Non-pigmented ciliary epithelial cell (primary cell): Measurements from ENCODE around the gene RABL2A.
A peak's percentile ranks its signal among the peaks of the same experiment; 100 is the strongest.
"Not testable (repeated sequence)": the region's sequence is repeated elsewhere in the genome, so short reads cannot be mapped to it uniquely, and the experiment has no call there.

Source experiments
- DNase-seq: peaks from one replicate; pipeline ENCODE4 v3.0.0-alpha.2; 2010; ENCODE audit warnings: low read depth

Gene RABL2A

GRCh38 chr2:113685471-113685870 lies 58.4 kb downstream of the RABL2A start:
- no peak for DNase-seq

GRCh38 chr2:113686537-113686936 lies 59.5 kb downstream of the RABL2A start:
- peak; percentile 23 for DNase-seq

- DNase-seq, result not testable (repeated sequence)
Observed at GRCh38 chr2:113690871-113691270, 63.8 kb downstream of the RABL2A start.
